ENCODE data around the gene UBXN10. TPM values are rescaled to one million over a fixed set of nuclear protein-coding genes. Genes with fewer than 3 reads are reported as not detected.

UBXN10 gene
- total RNA-seq, 4 donors from 2014 or later = 0.18 to 4.3 (median 0.19) TPM; not detected in 1

- intact Hi-C loops (cut with DNase I; ENCODE audit: low total_unique reads) = no loop called here
- Histone ChIP-seq H3K9me3 (no peaks in the 10 kb centered on the region), H3K36me3 (no peaks in the 10 kb centered on the region), H3K27ac (no peak overlapping the region), H3K4me3 (no peak overlapping the region), H3K4me1 (peaks cover 3 to 8% of the 10 kb centered on the region in 2 donors), H3K27me3 (peaks cover 6 to 41% (median 22%) of the 10 kb centered on the region in 3 donors)
- TF ChIP-seq CTCF (IDR thresholded peaks at IDR 0.05 in 4 of 5, conservative IDR thresholded peaks at IDR 0.05 in 1 of 5) (no peak), POLR2A (IDR thresholded peaks at IDR 0.05) (no peak)
- in situ Hi-C loops (cut with MboI; ENCODE audit: low sequenced_read_pairs in 4 of 4) = no loop called here
- no peak for DNase-seq
- ATAC-seq = no peak
These were observed 1.4 kb upstream of the UBXN10 start for GRCh38 chr1:20184481-20184900.

GRCh38 chr1:20184997-20185833 is 681 bp upstream of the UBXN10 start:
- Histone ChIP-seq H3K27me3 (peaks cover 6 to 41% (median 22%) of the 10 kb centered on the region in 3 donors), H3K4me1 (peaks cover 7 to 8% of the 10 kb centered on the region in 2 donors), H3K9me3 (no peaks in the 10 kb centered on the region), H3K36me3 (no peaks in the 10 kb centered on the region), H3K4me3 (peak overlapping the region in 3 of 4 donors; percentile 28 to 49 (median 38)), H3K27ac (peak overlapping the region in 1 of 4 donors; percentile 18)
- intact Hi-C loops (cut with DNase I; ENCODE audit: low total_unique reads) (no loop called here), in situ Hi-C loops (cut with MboI; ENCODE audit: low sequenced_read_pairs in 4 of 4) (no loop called here)
- DNase-seq (no peak), ATAC-seq (no peak)
- no peak for TF ChIP-seq POLR2A (IDR thresholded peaks at IDR 0.05)
- no peak for TF ChIP-seq CTCF (IDR thresholded peaks at IDR 0.05 in 4 of 5, conservative IDR thresholded peaks at IDR 0.05 in 1 of 5)

- intact Hi-C loops (cut with DNase I; ENCODE audit: low total_unique reads) = no loop called here
- Histone ChIP-seq H3K36me3 (no peaks in the 10 kb centered on the region), H3K4me1 (peaks cover 8 to 13% of the 10 kb centered on the region in 2 donors), H3K4me3 (no peak overlapping the region), H3K27ac (peak overlapping the region in 1 of 4 donors; percentile 69), H3K9me3 (no peaks in the 10 kb centered on the region), H3K27me3 (peaks cover 9 to 41% (median 22%) of the 10 kb centered on the region in 3 donors)
- DNase-seq (no peak), ATAC-seq (no peak)
- no peak for TF ChIP-seq CTCF (IDR thresholded peaks at IDR 0.05 in 4 of 5, conservative IDR thresholded peaks at IDR 0.05 in 1 of 5)
- TF ChIP-seq POLR2A (IDR thresholded peaks at IDR 0.05) = no peak
- in situ Hi-C loops (cut with MboI; ENCODE audit: low sequenced_read_pairs in 4 of 4) = no loop called here
These were observed 1.4 kb downstream of the UBXN10 start for GRCh38 chr1:20187103-20187812.

- Histone ChIP-seq H3K4me3 (no peak overlapping the region), H3K27me3 (peaks cover 9 to 41% (median 22%) of the 10 kb centered on the region in 3 donors), H3K9me3 (no peaks in the 10 kb centered on the region), H3K27ac (no peak overlapping the region), H3K36me3 (no peaks in the 10 kb centered on the region), H3K4me1 (peaks cover 8 to 17% of the 10 kb centered on the region in 2 donors)
- ATAC-seq (no peak), DNase-seq (no peak)
- in situ Hi-C loops (cut with MboI; ENCODE audit: low sequenced_read_pairs in 4 of 4) (no loop called here), intact Hi-C loops (cut with DNase I; ENCODE audit: low total_unique reads) (no loop called here)
- TF ChIP-seq CTCF (IDR thresholded peaks at IDR 0.05 in 4 of 5, conservative IDR thresholded peaks at IDR 0.05 in 1 of 5) (no peak), POLR2A (IDR thresholded peaks at IDR 0.05) (no peak)
These were observed 2.0 kb downstream of the UBXN10 start for GRCh38 chr1:20187813-20188454.
